DOHH2 (cell line): ENCODE data around the gene SMPD4.
"Not testable (repeated sequence)": the region's sequence is repeated elsewhere in the genome, so short reads cannot be mapped to it uniquely, and the experiment has no call there.

Source experiments
- H3F3A ChIP-seq: fragments of 200-600 bp; sonication (generic), shearing (Covaris generic); 2 replicates; pipeline ENCODE4 v1.6.0; 2016; ENCODE audit warnings: antibody characterized with exemption, mild to moderate bottlenecking; ENCODE audit not compliant: control insufficient read depth, insufficient read depth
- H3K27ac ChIP-seq: fragments of 200-600 bp; sonication (generic); 2 replicates; pipeline ENCODE4 v1.5.1; 2014; ENCODE audit warnings: low read depth, mild to moderate bottlenecking, low read length, moderate library complexity
- H3K27me3 ChIP-seq: fragments of 200-600 bp; sonication (generic); 2 replicates; pipeline ENCODE4 v1.6.1; 2014; ENCODE audit warnings: mild to moderate bottlenecking, low read length, mixed read lengths; ENCODE audit not compliant: control insufficient read depth
- H3K36me3 ChIP-seq: fragments of 200-600 bp; sonication (generic); 2 replicates; pipeline ENCODE4 v1.6.1; 2014; ENCODE audit warnings: mild to moderate bottlenecking, low read length, moderate library complexity, mixed read lengths; ENCODE audit not compliant: control insufficient read depth
- H3K4me1 ChIP-seq: fragments of 200-600 bp; sonication (generic); 2 replicates; pipeline ENCODE4 v1.6.1; 2014; ENCODE audit warnings: mild to moderate bottlenecking, low read length, mixed read lengths; ENCODE audit not compliant: control insufficient read depth
- H3K4me2 ChIP-seq: fragments of 200-600 bp; sonication (generic); 2 replicates; pipeline ENCODE4 v1.6.0; 2014; ENCODE audit warnings: mild to moderate bottlenecking, low read length, moderate library complexity
- H3K4me3 ChIP-seq: fragments of 200-600 bp; sonication (generic); 2 replicates; pipeline ENCODE4 v1.5.1; 2014; ENCODE audit warnings: mild to moderate bottlenecking, low read length, mixed read lengths
- H3K79me2 ChIP-seq: fragments of 200-600 bp; sonication (generic); 2 replicates; pipeline ENCODE4 v1.6.1; 2014; ENCODE audit warnings: mild to moderate bottlenecking, low read length, mixed read lengths; ENCODE audit not compliant: control insufficient read depth
- H3K9me2 ChIP-seq: fragments of 200-600 bp; sonication (generic); replicated peaks from 2 replicates; pipeline ENCODE4 v1.6.1; 2014; ENCODE audit warnings: mild to moderate bottlenecking, low read length, mixed read lengths; ENCODE audit not compliant: control insufficient read depth
- H3K9me3 ChIP-seq: fragments of 200-600 bp; sonication (generic); 2 replicates; pipeline ENCODE4 v1.6.1; 2014; ENCODE audit warnings: antibody characterized with exemption, low read length, mixed read lengths; ENCODE audit not compliant: control insufficient read depth, insufficient read depth
- H4K20me1 ChIP-seq: fragments of 200-600 bp; sonication (generic); 2 replicates; pipeline ENCODE4 v1.6.0; 2014; ENCODE audit warnings: low read depth, mild to moderate bottlenecking, antibody characterized with exemption, low read length, moderate library complexity; ENCODE audit not compliant: control insufficient read depth, insufficient read depth
- EZH2phosphoT487 ChIP-seq: fragments of 200-600 bp; sonication (generic); IDR thresholded peaks from 2 replicates; pipeline ENCODE4 v1.6.1; 2017; ENCODE audit warnings: borderline replicate concordance, mild to moderate bottlenecking, antibody characterized with exemption, low read length, moderate library complexity, mixed read lengths
- TF ChIP-seq, protein P1 (sequence below): fragments of 200-600 bp; sonication (generic); IDR thresholded peaks from one replicate; pipeline ENCODE4 v1.5.1; 2014; ENCODE audit warnings: antibody characterized with exemption, mild to moderate bottlenecking, low read depth, low read length; ENCODE audit not compliant: poor library complexity, severe bottlenecking

Gene SMPD4

DNA sequence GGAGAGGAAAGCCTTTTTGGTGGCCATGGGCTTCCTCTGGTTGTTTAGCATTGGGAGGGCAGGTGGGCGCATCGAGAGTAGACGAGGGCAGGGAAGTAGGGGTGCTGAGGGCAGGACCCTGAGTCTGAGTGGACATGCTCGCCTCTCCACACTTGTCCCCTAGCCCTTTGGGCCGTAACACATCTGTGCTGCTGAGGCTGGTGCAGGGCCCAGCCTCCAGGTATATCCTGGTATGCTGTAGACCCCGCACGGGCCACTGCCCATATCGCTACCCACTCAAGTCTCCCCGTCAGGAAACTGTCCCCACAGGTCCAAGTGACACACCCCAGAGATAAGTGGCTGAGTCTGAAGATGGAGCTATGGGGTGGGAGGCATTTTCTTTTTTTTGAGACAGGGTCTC is 22.8 kb downstream of the SMPD4 start:
- TF ChIP-seq, protein P1, sequence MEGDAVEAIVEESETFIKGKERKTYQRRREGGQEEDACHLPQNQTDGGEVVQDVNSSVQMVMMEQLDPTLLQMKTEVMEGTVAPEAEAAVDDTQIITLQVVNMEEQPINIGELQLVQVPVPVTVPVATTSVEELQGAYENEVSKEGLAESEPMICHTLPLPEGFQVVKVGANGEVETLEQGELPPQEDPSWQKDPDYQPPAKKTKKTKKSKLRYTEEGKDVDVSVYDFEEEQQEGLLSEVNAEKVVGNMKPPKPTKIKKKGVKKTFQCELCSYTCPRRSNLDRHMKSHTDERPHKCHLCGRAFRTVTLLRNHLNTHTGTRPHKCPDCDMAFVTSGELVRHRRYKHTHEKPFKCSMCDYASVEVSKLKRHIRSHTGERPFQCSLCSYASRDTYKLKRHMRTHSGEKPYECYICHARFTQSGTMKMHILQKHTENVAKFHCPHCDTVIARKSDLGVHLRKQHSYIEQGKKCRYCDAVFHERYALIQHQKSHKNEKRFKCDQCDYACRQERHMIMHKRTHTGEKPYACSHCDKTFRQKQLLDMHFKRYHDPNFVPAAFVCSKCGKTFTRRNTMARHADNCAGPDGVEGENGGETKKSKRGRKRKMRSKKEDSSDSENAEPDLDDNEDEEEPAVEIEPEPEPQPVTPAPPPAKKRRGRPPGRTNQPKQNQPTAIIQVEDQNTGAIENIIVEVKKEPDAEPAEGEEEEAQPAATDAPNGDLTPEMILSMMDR = no peak
- no peak for TF ChIP-seq EZH2phosphoT487
- H4K20me1 ChIP-seq = no peaks in the 10 kb centered on the region

DNA sequence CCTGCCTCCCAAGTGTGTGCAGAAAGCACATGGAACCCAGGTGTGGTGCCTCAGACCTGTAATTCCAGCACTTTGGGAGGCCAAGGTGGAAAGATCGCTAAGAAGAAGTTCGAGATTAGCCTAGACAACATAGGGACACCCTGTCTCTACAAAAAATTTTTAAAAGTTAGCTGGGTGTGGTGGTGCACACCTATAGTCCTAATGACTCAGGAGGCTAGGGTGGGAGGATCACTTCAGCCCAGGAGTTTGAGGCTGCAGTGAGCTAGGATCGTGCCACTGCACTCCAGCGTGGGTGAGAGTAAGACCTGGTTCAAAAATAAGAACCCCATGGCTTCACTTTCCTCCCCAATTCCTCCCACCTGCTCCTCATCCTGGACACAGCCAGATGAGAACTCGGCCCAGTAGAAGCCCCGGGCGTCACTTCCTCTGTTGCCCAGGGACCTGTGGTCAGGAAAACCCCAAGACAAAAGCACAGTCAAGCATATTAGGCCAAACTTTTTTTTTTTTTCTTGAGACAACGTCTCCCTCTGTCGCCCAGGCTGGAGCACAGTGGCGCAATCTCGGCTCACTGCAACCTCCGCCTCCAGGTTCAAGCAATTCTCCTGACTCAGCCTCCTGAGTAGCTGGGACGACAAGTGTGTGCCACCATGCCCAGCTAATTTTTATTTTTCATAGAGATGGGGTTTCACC is 23.4 kb downstream of the SMPD4 start:
- H3K9me2 ChIP-seq, H3K9me3 ChIP-seq, H3K27me3 ChIP-seq, H3K79me2 ChIP-seq, H3F3A ChIP-seq, H3K4me3 ChIP-seq, H4K20me1 ChIP-seq: not testable (repeated sequence)
- peak overlapping the region; percentile 28 for H3K4me2 ChIP-seq
- H3K4me1 ChIP-seq = peaks cover 33% of the 10 kb centered on the region
- H3K36me3 ChIP-seq = peaks cover 35% of the 10 kb centered on the region
- H3K27ac ChIP-seq = peak overlapping the region; percentile 63

More for the DNA sequence above, 22.8 kb downstream of the SMPD4 start:
- peaks cover 32% of the 10 kb centered on the region for H3K36me3 ChIP-seq
- H3K27ac ChIP-seq = peak overlapping the region; percentile 63
- H3K4me3 ChIP-seq = no peak overlapping the region
- H3K27me3 ChIP-seq = no peaks in the 10 kb centered on the region
- no peaks in the 10 kb centered on the region for H3K9me3 ChIP-seq
- no peaks in the 10 kb centered on the region for H3K9me2 ChIP-seq
- H3K4me2 ChIP-seq = peak overlapping the region; percentile 28
- H3F3A ChIP-seq = no peaks in the 10 kb centered on the region
- peaks cover 33% of the 10 kb centered on the region for H3K4me1 ChIP-seq
- H3K79me2 ChIP-seq = no peaks in the 10 kb centered on the region

DNA sequence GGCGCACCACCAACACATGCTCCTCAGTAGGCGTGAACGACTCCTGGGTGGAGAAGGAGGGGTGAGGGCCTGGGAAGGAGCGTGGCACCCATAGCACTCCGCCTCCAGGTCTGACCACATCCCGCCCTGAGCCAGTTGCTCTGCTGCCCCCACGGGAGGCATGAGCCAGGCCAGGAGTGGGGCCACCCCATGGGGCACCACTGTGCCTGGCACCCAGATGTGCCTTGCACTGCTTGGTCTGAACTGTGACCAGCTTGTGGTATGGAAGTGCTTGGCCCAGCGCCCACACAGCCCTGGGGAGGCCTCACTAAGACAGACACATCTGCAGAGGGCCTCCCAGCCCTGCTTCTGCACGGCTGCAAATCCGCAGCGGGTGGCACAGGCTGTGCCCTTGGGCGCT is 24.0 kb downstream of the SMPD4 start:
- H3K4me1 ChIP-seq = peaks cover 33% of the 10 kb centered on the region
- H3F3A ChIP-seq, H3K9me3 ChIP-seq, H3K27me3 ChIP-seq, H3K4me3 ChIP-seq, H3K79me2 ChIP-seq, H3K9me2 ChIP-seq, H4K20me1 ChIP-seq: not testable (repeated sequence)
- peaks cover 37% of the 10 kb centered on the region for H3K36me3 ChIP-seq
- peak overlapping the region; percentile 2; the same call in 1 of the 2 replicates for H3K4me2 ChIP-seq
- H3K27ac ChIP-seq = peak overlapping the region; percentile 63

DNA sequence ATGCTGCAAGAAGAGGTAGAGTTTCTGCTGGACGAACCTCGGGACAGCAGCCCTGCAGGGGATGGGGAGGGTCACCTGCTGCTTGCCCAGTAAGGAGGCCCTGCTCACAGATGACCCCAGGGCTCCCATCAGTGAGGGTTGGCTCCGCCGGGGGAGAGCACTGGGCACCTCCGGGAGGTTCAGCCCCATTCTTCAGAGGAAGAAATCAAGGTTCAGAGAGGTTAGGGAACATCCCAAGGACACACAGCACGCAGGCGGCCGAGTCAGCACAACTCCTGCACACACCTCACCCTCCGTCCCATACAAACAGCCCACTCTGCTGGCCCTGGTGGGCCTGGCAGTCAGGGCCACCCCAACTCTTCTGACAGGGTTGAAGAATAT is 24.8 kb downstream of the SMPD4 start:
- peaks cover 42% of the 10 kb centered on the region for H3K36me3 ChIP-seq
- no peak overlapping the region for H3K4me3 ChIP-seq

More for the DNA sequence above, 24.8 kb downstream of the SMPD4 start:
- Histone ChIP-seq H3K4me1 (peaks cover 33% of the 10 kb centered on the region), H3K4me2 (no peak overlapping the region), H3K79me2 (no peaks in the 10 kb centered on the region), H3K27me3 (no peaks in the 10 kb centered on the region), H3K27ac (no peak overlapping the region), H3F3A (no peaks in the 10 kb centered on the region), H3K9me2 (no peaks in the 10 kb centered on the region), H4K20me1 (no peaks in the 10 kb centered on the region), H3K9me3 (no peaks in the 10 kb centered on the region)
- TF ChIP-seq, protein P1 = no peak
- no peak for TF ChIP-seq EZH2phosphoT487
